Peyer's patch (tissue), 4 donors: ENCODE measurements around the gene METTL17. TPM values are rescaled to one million over a fixed set of nuclear protein-coding genes. Genes with fewer than 3 reads are reported as not detected.
"Not testable (repeated sequence)": the region's sequence is repeated elsewhere in the genome, so short reads cannot be mapped to it uniquely, and the experiment has no call there.

ENCODE experiments used
- DNase-seq, 3 donors: peaks; one replicate each; pipeline ENCODE4 v3.0.0-alpha.2; 2017 to 2019
- H3K27ac ChIP-seq, 4 donors: fragments of 200-600 bp; sonication (generic); one replicate each; pipeline ENCODE4 v1.5.1; 2016 to 2019
- H3K27me3 ChIP-seq, 2 donors: fragments of 200-600 bp; sonication (generic); one replicate each; pipeline ENCODE4 v1.5.1; 2019
- H3K36me3 ChIP-seq, 3 donors: fragments of 200-600 bp; sonication (generic); one replicate each; pipeline ENCODE4 v1.5.1; 2016 to 2019
- H3K4me1 ChIP-seq, 4 donors: fragments of 200-600 bp; sonication (generic); one replicate each; pipeline ENCODE4 v1.5.1; 2016 to 2019
- H3K4me3 ChIP-seq, 4 donors: fragments of 200-600 bp; sonication (generic); 1 replicate in 3 of 4; 2 replicates in 1 of 4; pipeline ENCODE4 v1.5.1; 2016 to 2019; ENCODE audit warnings: mild to moderate bottlenecking in 1 of 4
- H3K9me3 ChIP-seq, 4 donors: fragments of 200-600 bp; sonication (generic); one replicate each; pipeline ENCODE4 v1.5.1; 2016 to 2019; ENCODE audit warnings: mild to moderate bottlenecking in 1 of 4
- CTCF ChIP-seq, 6 experiments: fragments of 450-650 bp in 4 of 6; fragments of 200-600 bp in 2 of 6; sonication (generic) in 1 of 6; IDR thresholded peaks; one replicate each; pipeline ENCODE4 v1.5.1; 2017 to 2019; ENCODE audit warnings: antibody characterized with exemption in 6 of 6, mild to moderate bottlenecking in 3 of 6, moderate library complexity in 1 of 6
- POLR2A ChIP-seq, 2 donors: fragments of 450-650 bp; IDR thresholded peaks; one replicate each; pipeline ENCODE4 v1.5.1; 2017; ENCODE audit warnings: antibody characterized with exemption in 2 of 2, mild to moderate bottlenecking in 2 of 2, moderate library complexity in 2 of 2
- total RNA-seq, 4 donors: library from RNA; depleted of rRNA; stranded (reverse); fragments of >200 nt; gene quantifications; one replicate each; pipeline ENCODE4 v1.1.0, GENCODE V29; 2016

Gene METTL17
- total RNA-seq, 4 donors from 2014 or later = 118 to 166 (median 124) TPM

GRCh38 chr14:20976291-20976690, 13.5 kb upstream of the METTL17 start:
- H3K27me3 ChIP-seq = no peaks in the 10 kb centered on the region
- no peaks in the 10 kb centered on the region for H3K36me3 ChIP-seq
- TF ChIP-seq CTCF (IDR thresholded peaks at IDR 0.05) = no peak
- no peak for TF ChIP-seq POLR2A (IDR thresholded peaks at IDR 0.05)
- H3K4me1 ChIP-seq = peaks cover 0 to 3% (median 0%) of the 10 kb centered on the region in 4 donors
- no peak for DNase-seq
- no peak overlapping the region for H3K27ac ChIP-seq
- no peaks in the 10 kb centered on the region for H3K9me3 ChIP-seq
- H3K4me3 ChIP-seq = no peak overlapping the region

GRCh38 chr14:20978687-20979086, 11.1 kb upstream of the METTL17 start:
- Histone ChIP-seq H3K27me3 (no peaks in the 10 kb centered on the region), H3K36me3 (no peaks in the 10 kb centered on the region), H3K4me3 (no peak overlapping the region), H3K4me1 (no peaks in the 10 kb centered on the region), H3K27ac (no peak overlapping the region), H3K9me3 (no peaks in the 10 kb centered on the region)
- DNase-seq = no peak
- TF ChIP-seq POLR2A (IDR thresholded peaks at IDR 0.05) = no peak

GRCh38 chr14:20980906-20981305, 8.9 kb upstream of the METTL17 start:
- Histone ChIP-seq H3K4me1 (no peaks in the 10 kb centered on the region), H3K9me3 (no peaks in the 10 kb centered on the region), H3K36me3 (no peaks in the 10 kb centered on the region), H3K27ac (no peak overlapping the region), H3K4me3 (no peak overlapping the region), H3K27me3 (no peaks in the 10 kb centered on the region)
- no peak for TF ChIP-seq CTCF (IDR thresholded peaks at IDR 0.05)
- TF ChIP-seq POLR2A (IDR thresholded peaks at IDR 0.05) = no peak
- no peak for DNase-seq

GRCh38 chr14:20982646-20983369, 7.0 kb upstream of the METTL17 start:
- no peaks in the 10 kb centered on the region for H3K36me3 ChIP-seq
- H3K27me3 ChIP-seq = no peaks in the 10 kb centered on the region
- no peaks in the 10 kb centered on the region for H3K9me3 ChIP-seq
- TF ChIP-seq POLR2A (IDR thresholded peaks at IDR 0.05) = no peak
- no peak overlapping the region for H3K4me3 ChIP-seq
- DNase-seq = no peak
- no peak overlapping the region for H3K27ac ChIP-seq
- H3K4me1 ChIP-seq = no peaks in the 10 kb centered on the region

GRCh38 chr14:20985650-20986049, 4.1 kb upstream of the METTL17 start:
- not testable (repeated sequence) for H3K27me3 ChIP-seq, H3K9me3 ChIP-seq, DNase-seq, H3K27ac ChIP-seq, H3K4me3 ChIP-seq, H3K36me3 ChIP-seq
- H3K4me1 ChIP-seq = peaks cover 0 to 10% (median 2%) of the 10 kb centered on the region in 4 donors

- Histone ChIP-seq H3K36me3 (peaks cover 0 to under 1% (median 0%) of the 10 kb centered on the region in 3 donors), H3K27ac (no peak overlapping the region), H3K27me3 (no peaks in the 10 kb centered on the region), H3K9me3 (no peaks in the 10 kb centered on the region), H3K4me3 (no peak overlapping the region), H3K4me1 (peaks cover 0 to 22% (median 10%) of the 10 kb centered on the region in 4 donors)
- TF ChIP-seq POLR2A (IDR thresholded peaks at IDR 0.05) (no peak), CTCF (IDR thresholded peaks at IDR 0.05) (no peak)
- no peak for DNase-seq
These were observed 3.0 kb upstream of the METTL17 start for GRCh38 chr14:20986811-20987210.

- peaks cover 0 to 27% (median 10%) of the 10 kb centered on the region in 4 donors for H3K4me1 ChIP-seq
These were observed 886 bp upstream of the METTL17 start for GRCh38 chr14:20988717-20989470.

More at GRCh38 chr14:20988717-20989470, 886 bp upstream of the METTL17 start:
- no peak for DNase-seq
- TF ChIP-seq POLR2A (IDR thresholded peaks at IDR 0.05) = no peak
- TF ChIP-seq CTCF (IDR thresholded peaks at IDR 0.05) = no peak
- Histone ChIP-seq H3K36me3 (peaks cover 0 to 22% (median 0%) of the 10 kb centered on the region in 3 donors), H3K9me3 (no peaks in the 10 kb centered on the region), H3K4me3 (peak overlapping the region; percentile 69 to 98 (median 82)), H3K27ac (peak overlapping the region; percentile 66 to 90 (median 81)), H3K27me3 (no peaks in the 10 kb centered on the region)
